Activated naive CD8-positive, alpha-beta T cell treated with anti-CD3 and anti-CD28 coated beads, Interleukin-2, amount 50 U/mL, for 16 hours (primary cell): ENCODE data around the gene TRIM33.

ENCODE experiments used
- DNase-seq: peaks from one replicate; pipeline ENCODE4 v3.0.0-alpha.2; 2020; ENCODE audit warnings: low read depth, low spot score

The TRIM33 gene

GRCh38 chr1:114511032-114511785, at the start of gene TRIM33:
Gene TRIM33 (minus strand): TSS chr1:114511203. CDS start chr1:114511076, 127 bp downstream.
- DNase-seq, result peak; percentile 73

DNA sequence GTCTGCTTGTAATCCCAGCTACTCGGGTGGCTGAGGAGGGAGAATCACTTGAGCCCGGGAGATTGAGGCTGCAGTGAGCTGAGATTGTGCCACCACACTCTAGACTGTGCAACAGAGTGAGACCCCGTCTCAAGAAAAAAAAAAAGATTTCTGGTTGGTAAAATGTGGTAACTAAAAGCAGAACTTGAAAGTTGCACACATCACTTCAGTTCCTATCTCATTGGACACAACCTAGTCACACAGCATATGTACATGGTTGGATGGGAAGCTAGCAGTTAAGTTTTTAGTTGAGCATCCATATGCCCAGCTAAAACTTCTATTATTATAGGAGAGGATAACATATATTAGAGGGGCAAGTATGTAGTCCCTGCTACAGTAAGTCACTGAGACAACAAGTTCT, 48.4 kb upstream of the TRIM33 start:
- no peak for DNase-seq

GRCh38 chr1:114558544-114558943, 47.5 kb upstream of the TRIM33 start:
- no peak for DNase-seq

DNA sequence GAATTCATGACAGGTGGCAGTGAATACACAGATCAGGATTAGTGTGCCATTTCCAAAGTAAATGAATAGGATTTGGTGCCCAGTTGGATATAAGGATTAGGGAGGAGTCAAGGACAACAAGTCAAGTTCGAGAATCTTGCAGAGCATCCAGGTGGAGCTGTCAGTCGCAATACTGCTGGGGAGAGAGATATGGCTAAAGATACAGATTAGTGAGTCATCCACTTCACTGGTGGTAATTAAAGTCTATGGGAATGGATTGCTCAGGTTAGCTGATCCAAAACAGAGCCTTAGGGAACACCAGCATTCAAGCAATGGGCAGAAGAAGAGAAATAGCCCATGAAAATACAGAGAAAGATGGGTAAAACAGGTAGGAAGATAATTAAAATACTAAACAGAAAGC, 43.6 kb upstream of the TRIM33 start:
- DNase-seq, result no peak

GRCh38 chr1:114552106-114552639, 41.2 kb upstream of the TRIM33 start:
- DNase-seq, result no peak

DNA sequence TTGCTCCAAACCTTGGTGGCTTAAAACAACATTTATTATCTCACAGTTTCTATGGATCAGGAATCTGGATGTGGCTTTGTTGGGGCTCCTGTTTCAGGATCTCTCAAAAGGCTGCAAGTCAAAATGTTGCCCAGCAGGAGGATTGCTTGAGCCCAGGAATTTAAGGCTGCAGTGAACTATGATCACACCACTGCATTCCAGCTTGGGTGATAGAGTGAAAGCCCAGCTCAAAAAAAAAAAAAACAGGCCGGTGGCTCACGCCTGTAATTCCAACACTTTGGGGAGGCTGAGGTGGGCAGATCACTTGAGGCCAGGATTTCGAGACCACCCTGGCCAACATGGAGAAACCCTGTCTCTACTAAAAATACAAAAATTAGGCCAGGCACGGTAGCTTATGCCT, 40.4 kb upstream of the TRIM33 start:
- no peak for DNase-seq

- DNase-seq, result no peak
Observed at GRCh38 chr1:114550336-114550735, 39.3 kb upstream of the TRIM33 start.

DNA sequence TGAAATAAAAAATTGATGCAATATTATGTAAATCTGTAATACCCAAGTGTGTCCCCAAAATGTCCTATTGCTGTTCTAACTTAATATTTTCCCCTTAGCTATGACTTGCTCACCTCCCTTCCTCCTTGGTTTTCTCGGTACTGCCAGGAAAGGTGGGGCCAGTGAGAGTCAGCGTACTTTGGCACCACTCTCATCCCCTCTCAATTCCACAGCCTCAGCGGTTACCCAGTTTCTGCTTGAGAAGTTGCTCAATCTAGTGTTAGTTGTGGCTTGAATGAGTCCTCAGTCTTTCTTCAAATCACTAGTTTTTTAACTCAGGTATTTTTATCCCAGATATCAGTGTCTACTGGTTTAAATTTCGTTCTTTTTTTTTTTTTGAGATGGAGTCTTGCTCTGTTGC, 38.1 kb upstream of the TRIM33 start:
- DNase-seq, result no peak

DNA sequence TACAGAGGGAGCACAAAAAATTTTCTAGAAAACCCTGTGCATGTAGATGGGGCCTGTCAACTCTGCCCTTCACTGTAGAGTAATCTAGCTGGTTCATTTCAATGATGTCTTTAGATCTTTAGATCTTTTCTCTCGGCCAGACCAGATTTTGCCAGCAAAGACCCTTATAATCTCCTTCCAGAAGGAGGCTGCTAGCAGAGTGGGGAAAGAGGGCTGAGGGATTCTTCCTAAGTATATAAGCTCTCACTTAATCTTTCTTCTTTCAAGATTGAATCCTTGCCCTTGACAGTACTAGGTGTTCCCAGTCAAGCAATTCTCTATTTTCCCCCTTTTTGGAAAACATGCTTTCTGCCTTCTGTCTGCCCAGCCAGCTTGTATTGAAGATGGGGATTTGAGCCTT, 36.1 kb upstream of the TRIM33 start:
- no peak for DNase-seq

DNA sequence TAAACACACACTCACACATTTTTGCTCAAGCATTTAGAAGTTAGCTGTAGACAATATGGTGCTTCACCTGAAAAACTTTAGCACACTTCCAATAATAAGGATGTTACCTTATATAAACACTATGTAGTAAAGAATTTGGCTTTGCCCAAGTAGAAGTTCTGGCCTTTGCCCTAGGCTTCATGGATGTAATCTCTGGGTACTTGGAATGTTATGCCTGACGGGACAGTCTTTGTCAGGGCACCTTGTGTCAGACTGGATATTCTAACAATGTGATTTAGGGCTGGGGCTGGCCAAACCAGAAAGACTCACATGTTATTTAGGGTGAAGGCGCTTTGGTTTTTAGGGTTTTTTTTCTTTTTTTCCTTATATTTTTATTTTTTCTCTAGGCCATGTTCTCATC, 34.8 kb upstream of the TRIM33 start:
- DNase-seq, result no peak

- DNase-seq, result no peak
Observed at GRCh38 chr1:114545315-114545714, 34.3 kb upstream of the TRIM33 start.

GRCh38 chr1:114540821-114541220, 29.8 kb upstream of the TRIM33 start:
- DNase-seq, result no peak

DNA sequence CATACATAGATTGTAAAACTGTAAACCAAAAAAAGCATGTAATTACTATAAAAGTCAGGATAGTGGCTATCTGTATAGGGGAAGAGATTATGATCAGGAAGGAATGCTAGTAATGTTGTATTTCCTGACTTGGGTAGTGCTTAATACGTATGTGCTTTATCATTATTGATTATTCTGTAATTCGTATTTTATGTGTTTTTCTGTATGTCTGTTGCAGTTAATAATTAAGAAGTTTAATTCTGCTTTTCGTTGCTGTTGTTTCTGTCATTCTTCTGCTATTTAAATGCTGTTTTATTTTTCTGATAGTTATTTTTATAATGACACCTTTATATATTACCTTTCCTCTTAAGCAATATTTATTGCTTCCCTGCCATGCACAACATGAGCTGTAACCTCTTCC, 29.3 kb upstream of the TRIM33 start:
- no peak for DNase-seq

DNA sequence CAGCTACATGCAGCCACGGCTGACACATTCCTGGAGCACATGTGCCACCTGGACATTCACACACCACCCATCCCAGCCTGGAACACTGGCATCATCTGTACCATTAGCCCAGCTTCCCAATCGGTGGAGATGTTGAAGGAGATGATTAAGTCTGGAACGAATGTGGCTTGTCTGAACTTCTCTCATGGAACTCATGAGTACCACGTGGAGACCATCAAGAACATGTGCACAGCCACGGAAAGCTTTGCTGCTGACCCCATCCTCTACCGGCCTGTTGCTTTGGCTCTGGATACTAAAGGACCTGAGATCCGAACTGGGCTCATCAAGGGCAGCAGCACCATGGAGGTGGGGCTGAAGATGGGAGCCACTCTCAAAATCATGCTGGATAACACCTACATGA, 25.0 kb upstream of the TRIM33 start:
- no peak for DNase-seq

GRCh38 chr1:114535401-114535800, 24.4 kb upstream of the TRIM33 start:
- no peak for DNase-seq

GRCh38 chr1:114531094-114531493, 20.1 kb upstream of the TRIM33 start:
- no peak for DNase-seq

DNA sequence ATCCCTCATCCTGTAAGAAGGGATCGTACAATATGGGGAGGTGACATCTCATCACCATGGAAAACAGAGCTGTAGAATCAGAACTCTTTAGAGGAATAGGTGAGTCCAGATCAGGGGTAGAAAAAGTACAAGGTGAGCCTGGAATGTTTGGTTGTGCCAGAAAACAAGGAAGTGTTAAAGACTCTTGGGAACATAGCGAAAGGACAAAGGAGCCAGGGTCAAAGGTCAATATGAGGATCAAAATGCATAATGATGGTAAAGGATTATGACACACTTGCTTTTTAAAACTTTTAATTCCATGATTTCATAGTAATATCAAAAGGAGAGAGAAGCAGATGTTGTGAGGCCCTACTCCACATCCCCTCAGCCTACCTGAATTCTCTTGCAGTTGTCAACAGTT, 19.2 kb upstream of the TRIM33 start:
- DNase-seq, result no peak

GRCh38 chr1:114524944-114525343, 13.9 kb upstream of the TRIM33 start:
- DNase-seq, result no peak

GRCh38 chr1:114522264-114522575, 11.2 kb upstream of the TRIM33 start:
- no peak for DNase-seq

DNA sequence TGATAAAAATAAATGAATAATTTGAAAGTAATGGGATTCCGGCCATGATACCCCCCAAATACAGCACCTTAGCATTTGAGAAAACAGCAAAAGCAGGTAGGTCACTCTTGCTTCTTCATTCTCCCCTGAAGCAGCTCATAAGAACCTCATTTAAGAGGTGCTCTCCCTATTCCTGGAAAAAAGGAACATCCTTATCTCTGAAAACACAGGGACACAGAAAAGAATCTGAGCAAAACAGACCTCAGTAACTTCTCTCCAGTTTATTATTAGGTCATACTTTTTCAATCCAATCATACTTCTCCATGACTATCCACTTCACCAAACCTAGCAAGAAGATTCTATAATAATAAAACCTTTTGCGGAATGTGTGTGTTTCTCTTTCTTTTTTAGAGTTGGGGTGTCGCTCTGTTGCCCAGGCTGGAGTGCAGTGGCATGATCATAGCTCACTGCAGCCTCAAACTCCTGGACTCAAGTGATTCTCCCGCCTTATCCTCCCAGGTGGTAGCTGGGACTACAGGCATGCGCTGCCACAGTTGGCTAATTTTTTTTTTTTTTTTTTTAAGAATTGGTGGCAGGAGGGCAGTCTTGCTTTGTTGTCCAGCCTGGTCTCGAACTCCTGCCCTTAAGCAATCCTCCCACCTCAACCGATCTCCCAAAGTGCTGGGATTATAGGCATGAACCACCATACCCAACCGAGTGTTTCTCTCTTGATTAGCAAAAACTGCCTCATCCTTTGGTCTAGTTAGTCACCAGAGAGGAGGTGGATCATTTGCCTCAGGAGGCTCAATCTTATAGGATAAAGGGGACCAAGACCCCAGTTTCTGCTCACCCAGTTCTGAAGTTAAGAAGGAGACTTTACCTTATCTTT, 10.6 kb upstream of the TRIM33 start:
- DNase-seq, result no peak

- DNase-seq, result no peak
Observed at GRCh38 chr1:114517348-114517747, 6.3 kb upstream of the TRIM33 start.

- no peak for DNase-seq
Observed at GRCh38 chr1:114512595-114513280, 1.7 kb upstream of the TRIM33 start.
